ENCODE measurements around the gene CD200R1.

GRCh38 chr3:112967828-112968227 lies 7.1 kb downstream of the CD200R1 start:
- no peak for TF ChIP-seq CTCF (IDR thresholded peaks at IDR 0.05; ENCODE audit: poor library complexity, severe bottlenecking)
- TF ChIP-seq EZH2 (IDR thresholded peaks at IDR 0.05; ENCODE audit: borderline replicate concordance, insufficient read depth, low read length, poor library complexity, severe bottlenecking) = no peak
- no peak for TF ChIP-seq EP300 (conservative IDR thresholded peaks at IDR 0.05; ENCODE audit: poor library complexity, severe bottlenecking)
- no peak for TF ChIP-seq POLR2AphosphoS5 (IDR thresholded peaks at IDR 0.05)
- TF ChIP-seq RAD21 (conservative IDR thresholded peaks at IDR 0.05) = no peak
- TF ChIP-seq SMC3 (conservative IDR thresholded peaks at IDR 0.05; ENCODE audit: poor library complexity) = no peak
- no peak for TF ChIP-seq TAF1 (IDR thresholded peaks at IDR 0.05; ENCODE audit: low read depth)
- no peak for TF ChIP-seq REST (IDR thresholded peaks at IDR 0.05; ENCODE audit: borderline replicate concordance)
- no peak for TF ChIP-seq MXI1 (conservative IDR thresholded peaks at IDR 0.05; ENCODE audit: poor library complexity, severe bottlenecking)
